ENCODE data around the gene MUC20.
"Not testable (repeated sequence)": the region's sequence is repeated elsewhere in the genome, so short reads cannot be mapped to it uniquely, and the experiment has no call there.

The MUC20 gene, protein sequence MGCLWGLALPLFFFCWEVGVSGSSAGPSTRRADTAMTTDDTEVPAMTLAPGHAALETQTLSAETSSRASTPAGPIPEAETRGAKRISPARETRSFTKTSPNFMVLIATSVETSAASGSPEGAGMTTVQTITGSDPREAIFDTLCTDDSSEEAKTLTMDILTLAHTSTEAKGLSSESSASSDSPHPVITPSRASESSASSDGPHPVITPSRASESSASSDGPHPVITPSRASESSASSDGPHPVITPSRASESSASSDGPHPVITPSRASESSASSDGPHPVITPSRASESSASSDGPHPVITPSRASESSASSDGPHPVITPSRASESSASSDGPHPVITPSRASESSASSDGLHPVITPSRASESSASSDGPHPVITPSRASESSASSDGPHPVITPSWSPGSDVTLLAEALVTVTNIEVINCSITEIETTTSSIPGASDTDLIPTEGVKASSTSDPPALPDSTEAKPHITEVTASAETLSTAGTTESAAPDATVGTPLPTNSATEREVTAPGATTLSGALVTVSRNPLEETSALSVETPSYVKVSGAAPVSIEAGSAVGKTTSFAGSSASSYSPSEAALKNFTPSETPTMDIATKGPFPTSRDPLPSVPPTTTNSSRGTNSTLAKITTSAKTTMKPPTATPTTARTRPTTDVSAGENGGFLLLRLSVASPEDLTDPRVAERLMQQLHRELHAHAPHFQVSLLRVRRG

DNA sequence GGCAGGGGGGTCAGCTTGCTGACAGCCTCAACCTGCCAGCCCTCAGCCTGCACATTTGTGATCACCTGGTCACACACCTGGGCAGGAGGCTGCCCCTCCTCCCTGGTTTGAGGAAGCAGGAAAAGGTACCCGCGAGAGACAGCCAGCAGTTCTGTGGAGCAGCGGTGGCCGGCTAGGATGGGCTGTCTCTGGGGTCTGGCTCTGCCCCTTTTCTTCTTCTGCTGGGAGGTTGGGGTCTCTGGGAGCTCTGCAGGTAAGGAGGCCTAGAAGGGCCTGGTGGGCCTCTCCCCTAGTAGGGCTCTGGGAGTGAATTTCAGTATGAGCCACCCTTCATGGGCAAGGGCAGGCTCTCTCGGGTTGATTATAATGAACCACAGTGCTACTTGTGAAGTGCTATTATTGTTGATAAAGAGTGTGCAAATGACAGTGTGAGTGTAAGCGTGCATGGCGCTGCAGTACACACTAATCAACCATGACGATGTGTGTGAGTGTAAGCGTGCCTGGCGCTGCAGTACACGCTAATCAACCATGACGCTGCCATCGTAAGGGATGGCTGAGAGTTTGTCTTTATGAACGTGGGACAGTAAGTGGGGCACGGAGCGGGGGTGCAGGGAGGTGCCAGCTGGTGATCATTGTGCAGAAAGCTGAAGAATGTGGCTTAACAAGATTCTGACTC, at the start of gene MUC20:
MUC20 (plus strand) TSS at position 148 of the 676 bp plus-strand sequence; CDS start at position 178, 30 bp downstream.
- not testable (repeated sequence) for DNase-seq

DNA sequence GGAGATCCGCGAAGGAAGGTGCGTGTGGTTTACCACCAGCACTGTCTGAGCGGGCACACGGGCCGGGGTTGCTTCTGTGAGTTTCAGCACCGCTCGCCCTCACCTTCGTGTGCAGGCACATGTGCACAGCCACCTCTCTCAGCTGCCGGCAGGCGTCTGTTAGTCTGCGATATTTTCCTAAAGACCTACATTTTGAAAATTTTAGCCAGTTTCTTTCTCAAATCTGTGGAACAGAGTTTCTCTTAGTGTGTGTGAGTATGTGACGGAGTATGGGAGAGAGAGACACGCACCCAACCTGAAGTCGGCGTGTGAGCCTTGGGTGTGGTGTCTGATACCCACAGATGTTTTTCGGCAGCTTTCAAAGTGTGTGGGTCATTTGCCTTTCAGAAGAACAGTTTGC, 49.5 kb upstream of the MUC20 start:
- not testable (repeated sequence) for DNase-seq

DNA sequence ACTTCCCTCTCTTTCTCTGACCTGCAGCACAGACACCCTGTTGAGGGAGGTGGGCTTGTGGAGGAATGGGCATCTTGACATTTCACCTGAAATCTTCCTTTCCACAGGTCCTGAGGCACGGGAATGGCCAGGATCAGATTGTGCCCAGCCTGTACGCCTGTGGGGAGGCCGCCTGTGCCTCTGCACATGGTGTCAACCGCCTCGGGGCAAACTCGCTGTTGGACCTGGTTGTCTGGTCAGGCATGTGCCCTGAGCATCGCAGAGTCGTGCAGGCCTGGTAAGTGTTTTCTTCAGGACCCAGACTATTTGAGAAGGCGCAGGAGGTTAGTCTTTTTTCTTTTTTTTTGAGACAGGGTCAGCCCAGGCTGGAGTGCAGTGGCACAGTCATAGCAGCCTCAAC, 47.1 kb upstream of the MUC20 start:
- DNase-seq = not testable (repeated sequence)

DNA sequence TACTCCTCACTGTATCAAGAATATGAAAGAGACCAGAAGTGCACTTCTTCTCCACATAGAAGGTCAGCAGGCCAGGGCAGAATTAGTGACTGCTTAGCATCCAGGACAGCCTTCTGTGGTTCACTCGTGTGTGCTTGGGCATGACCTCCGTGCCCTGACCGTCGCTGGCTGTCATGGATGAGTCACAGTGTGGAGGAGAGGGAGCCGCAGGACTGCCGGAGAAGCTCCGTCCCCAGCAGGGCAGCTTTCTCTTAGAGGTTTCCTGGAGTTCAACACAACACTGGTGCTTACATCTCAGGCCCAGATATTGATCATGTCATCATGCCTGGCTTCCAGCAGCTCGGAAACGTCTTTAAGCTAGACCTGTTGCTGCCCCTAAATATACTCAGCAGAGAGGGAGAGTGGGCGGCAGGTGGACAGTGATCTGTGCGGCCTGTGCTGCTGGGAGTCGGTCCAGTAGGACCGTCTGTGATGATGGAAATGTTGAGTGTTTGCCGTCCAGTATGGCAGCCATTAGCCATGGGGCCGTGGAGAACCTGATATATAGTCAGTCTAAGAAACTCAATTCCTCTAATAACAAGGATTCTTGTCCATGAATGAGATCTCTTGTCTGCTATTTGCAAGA, 42.3 kb upstream of the MUC20 start:
- DNase-seq = not testable (repeated sequence)

DNA sequence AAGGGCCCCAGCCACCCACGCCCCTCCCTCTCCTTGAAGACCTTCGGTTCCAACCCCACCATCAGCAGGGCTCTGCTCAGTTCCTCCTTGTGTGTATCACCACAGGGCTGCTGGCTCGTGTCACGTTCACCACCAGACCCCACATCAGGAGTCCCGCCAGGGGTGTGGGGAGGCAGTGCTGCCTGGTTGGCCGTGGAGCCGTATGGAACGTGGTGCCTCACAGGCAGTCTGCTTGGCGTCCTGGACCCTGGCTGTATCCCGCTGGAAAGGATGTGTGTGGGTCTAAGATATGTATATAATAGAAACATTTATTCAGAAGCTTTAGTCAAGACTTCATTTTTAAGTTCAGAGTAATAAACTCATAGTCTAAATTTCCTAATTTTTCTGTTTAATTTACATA, 40.1 kb upstream of the MUC20 start:
- DNase-seq = not testable (repeated sequence)

DNA sequence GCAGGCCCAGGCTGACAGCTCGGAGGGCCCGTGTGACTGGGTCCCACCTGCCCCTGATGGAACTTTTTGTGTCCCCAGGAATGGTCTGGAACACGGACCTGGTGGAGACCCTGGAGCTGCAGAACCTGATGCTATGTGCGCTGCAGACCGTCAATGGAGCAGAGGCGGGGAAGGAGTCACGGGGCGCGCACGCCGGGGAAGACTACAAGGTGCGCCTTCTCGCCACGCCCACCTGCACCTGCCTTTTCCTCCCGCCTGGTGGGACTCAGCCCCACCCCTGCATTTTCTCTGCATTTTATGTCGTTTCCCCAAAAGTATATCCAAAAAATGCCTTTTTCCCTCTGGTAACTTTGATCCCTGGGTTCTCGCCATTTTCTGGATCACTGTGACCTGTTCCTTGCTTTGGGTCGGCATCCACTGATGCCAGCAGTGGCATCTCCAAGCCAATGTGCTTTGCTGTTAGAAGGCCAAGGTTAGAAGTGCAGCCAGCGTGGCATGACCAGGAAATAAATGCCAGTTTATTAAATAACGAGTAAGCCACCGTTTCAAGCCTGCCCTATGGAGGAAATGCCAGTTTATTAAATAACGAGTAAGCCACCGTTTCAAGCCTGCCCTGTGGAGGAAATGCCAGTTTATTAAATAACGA, 39.2 kb upstream of the MUC20 start:
- DNase-seq = not testable (repeated sequence)

DNA sequence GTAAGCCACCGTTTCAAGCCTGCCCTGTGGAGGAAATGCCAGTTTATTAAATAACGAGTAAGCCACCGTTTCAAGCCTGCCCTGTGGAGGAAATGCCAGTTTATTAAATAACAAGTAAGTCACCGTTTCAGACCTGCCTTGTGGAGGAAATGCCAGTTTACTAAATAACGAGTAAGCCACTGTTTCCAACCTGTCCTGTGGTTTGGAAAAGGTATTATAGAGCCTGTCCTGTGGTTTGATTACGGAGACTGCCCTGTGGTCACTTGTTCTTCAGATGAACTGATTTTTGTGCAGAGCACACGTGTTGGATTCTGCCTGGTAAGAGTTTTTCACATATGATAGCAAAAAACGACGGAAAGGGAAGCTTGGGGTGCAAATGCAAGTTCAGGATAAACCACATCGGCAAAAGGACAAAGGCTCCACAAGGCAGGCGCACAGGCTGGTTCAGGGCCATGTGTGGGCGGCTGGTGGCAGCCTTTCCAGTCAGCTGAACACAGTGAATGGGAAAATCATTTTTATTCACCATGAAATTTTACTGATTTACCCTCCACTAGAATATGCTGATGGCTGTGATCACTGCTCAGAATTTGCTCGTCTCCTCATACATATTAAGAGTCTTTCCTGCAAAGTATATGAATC, 38.6 kb upstream of the MUC20 start:
- DNase-seq = not testable (repeated sequence)

DNA sequence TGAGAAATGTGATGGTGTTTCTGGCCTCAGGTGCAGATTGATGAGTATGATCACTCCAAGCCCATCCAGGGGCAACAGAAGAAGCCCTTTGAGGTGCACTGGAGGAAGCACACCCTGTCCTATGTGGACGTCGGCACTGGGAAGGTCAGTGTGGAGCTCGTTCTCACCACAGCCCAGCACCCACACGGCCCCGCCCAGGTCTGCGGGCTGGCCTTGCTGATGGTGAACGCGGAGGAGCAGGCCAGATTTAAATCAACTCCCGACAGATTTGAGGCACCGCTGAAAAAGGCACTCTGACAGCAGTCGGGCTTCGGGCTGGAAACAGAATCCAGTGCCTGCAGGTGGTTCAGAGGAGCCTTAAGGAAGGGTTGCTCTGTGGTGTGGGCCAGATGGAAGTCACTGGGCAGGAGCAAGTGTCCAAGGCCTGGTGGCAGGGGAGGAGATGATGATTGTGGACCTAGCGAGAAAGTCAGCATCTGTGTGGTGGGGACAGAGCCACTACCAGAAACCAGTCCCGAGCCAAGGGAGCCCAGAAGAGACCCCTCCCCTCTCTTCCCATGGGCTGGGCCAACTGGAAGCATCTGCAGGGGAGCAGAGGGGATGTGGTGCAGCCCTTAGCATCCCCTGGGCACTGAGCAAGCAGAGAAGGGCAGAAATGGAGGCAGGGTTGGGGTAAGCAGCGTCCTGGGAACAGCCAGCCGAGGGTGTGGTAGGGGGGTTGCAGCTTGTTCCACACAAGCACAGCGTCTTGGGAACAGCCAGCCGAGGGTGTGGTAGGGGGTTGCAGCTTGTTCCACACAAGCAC, 36.9 kb upstream of the MUC20 start:
- not testable (repeated sequence) for DNase-seq

DNA sequence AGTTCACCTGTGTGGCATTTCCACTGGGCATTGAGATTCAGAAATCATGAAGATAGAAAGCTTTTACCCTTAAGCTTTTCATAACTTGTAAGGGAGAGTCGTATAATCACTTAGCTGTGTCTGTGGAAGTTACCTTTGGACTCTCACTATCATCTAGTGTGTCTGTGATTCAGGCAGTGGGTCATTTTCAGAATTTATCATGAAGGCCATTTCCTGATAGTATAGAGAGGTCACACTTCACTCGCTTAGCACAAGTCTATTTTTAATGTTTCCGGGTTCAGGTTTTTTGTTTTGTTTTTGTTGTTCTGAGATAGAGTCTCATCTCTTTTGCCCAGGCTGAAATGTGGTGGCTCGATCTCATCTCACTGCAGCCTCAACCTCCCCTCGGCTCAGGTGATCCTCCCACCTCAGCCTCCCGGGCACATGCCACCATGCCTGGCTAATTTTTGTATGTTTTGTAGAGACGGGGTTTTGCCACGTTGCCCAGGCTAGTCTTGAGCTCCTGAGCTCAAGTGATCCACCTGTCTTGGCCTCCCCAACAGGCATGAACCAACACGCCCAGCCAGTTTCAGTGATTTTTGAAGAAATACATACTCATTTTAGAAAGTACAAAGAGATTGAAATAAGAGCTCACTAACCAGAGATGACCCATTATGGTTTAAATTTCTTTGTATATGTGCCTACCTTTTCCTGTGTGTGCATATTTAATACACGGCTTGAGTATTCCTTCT, 36.1 kb upstream of the MUC20 start:
- DNase-seq = not testable (repeated sequence)

DNA sequence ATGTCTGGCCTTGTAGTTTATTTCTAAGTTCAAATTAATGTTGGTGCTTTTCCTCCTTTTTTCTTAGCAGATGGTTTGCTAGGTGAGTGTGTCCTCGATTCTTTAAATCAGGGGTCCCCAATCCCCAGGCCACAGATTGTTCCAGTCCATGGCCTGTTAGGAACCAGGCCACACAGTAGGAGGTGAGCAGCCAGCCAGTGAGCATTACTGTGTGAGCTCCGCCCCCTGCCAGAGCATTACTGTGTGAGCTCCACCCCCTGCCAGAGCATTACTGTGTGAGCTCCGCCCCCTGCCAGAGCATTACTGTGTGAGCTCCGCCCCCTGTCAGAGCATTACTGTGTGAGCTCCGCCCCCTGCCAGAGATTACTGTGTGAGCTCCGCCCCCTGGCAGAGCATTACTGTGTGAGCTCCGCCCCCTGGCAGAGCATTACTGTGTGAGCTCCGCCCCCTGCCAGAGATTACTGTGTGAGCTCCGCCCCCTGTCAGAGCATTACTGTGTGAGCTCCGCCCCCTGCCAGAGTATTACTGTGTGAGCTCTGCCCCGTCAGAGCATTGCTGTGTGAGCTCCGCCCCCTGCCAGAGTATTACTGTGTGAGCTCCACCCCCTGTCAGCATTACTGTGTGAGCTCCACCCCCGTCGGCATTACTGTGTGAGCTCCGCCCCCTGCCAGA, 34.1 kb upstream of the MUC20 start:
- not testable (repeated sequence) for DNase-seq

DNA sequence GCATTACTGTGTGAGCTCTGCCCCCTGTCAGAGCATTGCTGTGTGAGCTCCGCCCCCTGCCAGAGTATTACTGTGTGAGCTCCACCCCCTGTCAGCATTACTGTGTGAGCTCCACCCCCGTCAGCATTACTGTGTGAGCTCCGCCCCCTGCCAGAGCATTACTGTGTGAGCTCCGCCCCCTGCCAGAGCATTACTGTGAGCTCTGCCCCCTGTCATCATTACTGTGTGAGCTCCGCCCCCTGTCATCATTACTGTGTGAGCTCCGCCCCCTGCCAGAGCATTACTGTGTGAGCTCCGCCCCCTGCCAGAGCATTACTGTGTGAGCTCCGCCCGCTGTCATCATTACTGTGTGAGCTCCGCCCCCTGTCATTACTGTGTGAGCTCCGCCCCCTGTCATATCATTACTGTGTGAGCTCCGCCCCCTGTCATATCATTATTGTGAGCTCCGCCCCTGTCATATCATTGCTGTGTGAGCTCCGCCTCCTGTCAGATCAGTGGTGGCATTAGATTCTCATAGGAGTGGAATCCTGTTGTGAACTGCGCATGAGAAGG, 33.5 kb upstream of the MUC20 start:
- DNase-seq = not testable (repeated sequence)

DNA sequence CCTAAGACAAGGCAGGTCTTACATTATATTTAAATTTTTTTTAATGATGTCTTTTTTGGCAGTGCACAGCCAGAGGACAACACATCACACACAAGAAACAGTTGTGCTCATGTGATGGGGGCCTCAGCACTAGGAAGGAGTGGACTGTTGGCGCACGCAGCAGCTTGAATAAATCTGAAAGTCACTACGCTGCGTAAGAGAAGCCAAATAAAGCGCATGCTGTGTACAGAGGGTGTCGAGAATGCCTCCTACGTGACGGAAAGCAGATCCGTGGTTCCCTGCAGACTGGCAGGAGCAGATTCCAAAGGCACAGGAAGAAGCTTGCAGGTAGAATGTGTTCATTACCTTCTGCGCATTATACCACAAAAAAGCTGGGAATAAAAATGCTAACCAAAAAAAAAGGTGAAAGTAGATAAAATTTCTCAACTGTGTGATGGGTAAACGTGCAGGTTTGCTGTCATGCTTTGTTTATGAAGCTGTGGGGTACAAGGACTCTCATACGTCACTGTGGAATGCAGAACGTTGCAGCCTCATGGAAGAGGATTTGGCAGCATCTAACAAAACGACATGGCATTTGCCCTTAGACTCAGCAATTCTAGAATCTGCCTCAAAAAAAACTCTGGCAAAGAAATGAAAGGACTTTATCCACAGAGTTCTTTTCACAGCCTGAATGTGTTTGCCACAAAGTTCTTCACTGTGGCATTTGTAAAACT, 32.2 kb upstream of the MUC20 start:
- not testable (repeated sequence) for DNase-seq

DNA sequence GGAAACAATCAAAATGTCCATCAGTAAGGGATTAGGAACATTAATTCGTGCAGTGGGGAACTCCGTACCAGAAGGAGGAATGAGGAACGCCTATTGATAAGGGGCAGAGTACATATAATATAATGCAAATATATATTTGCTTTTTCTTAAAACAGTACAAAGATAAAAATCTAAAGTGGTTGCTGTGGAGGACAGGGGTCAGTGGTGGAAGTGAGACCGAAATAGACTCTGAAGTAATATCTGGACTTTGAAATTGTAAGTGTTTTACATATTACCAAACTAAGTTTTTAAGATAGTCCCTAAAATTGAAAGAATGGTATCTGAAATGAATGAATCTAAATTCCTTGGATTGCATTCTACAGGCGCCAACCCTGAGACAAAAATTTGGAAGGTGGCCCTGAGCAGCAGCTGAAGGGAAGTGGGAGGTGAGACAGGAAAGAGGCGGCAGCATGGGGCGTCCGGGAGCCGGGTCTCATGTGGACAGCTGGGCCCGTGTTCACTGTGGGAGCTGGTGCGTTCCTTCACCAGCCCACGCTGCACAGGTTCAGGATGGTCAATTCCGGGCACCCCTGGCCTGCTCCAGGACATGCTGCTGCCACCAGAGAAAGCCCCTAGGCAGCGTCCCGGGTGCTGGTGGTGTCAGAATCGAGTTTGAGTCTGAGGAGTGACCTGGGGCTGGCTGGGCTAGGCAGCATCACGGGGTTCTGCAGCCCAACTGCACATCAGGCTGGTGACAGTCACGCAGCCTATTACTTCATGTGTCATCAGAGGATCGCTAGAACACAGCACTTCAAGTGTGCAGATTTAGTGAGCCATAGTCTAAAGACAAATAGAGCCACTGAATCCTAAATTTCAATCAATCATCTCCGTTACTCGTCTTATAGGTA, 31.4 kb upstream of the MUC20 start:
- DNase-seq = not testable (repeated sequence)

DNA sequence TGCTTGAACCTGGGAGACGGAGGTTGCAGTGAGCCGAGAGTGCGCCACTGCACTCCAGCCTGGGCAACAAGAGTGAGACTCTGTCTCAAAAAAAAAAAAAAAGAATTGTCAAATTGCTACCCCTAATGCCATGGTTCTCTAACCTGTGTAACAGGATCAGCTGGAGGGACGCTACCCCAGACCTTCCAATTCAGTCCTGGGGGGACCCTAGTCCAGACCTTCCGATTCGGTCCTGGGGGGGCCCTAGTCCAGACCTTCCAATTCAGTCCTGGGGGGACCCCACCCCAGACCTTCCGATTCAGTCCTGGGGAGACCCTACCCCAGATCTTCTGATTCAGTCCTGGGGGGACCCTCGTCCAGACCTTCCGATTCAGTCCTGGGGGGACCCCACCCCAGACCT, 29.8 kb upstream of the MUC20 start:
- no peak for DNase-seq

DNA sequence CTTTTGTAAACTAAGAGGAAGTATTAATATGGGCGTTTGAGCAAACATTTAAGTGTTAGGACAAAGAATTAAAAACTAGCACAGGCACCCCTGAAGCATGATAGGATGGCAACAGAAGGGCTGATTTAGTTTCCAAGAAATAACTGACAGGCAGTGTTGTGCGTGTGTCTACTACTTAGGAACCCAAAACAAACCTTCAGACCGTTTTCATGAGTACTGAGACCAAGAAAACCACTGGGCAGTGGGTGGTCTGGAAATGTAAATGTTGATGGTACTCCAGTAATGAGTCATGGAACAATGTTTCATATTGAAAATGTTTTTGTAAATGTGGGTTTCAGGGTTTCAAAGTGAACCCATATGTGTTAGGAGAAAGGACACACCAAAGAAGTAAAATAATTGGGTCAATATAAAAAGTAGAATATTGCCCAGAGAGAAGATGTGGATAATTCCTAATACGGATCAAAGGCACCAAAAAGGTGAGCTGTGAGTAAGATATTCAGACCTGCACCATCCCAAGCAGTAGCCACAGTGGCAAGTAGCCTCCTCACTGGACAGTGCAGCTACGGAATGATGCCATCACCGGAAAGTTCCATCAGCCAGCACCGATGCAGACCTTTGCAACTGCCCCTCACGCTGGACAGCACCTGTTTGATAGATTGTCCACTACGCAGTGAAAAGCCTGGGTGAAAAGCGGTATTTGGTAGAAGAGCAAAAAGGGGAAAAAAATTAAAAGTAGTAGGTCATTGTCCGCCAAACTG, 29.0 kb upstream of the MUC20 start:
- DNase-seq = not testable (repeated sequence)

DNA sequence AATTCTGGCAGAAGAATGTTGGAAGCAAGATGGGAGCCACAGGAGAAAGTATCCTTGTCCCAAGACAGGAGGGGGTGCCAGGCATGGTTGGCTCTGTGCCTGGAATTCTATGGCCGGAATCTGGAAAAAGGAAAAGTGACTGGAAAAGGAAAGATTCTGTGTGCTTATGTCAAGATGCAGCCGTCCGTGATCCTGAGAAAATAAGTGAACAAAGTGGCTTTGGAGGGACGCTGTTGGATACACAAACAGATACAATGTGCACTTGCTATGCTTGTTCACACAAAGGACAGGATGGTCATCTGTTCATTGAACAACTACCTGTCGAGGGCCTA, 28.5 kb upstream of the MUC20 start:
- no peak for DNase-seq

DNA sequence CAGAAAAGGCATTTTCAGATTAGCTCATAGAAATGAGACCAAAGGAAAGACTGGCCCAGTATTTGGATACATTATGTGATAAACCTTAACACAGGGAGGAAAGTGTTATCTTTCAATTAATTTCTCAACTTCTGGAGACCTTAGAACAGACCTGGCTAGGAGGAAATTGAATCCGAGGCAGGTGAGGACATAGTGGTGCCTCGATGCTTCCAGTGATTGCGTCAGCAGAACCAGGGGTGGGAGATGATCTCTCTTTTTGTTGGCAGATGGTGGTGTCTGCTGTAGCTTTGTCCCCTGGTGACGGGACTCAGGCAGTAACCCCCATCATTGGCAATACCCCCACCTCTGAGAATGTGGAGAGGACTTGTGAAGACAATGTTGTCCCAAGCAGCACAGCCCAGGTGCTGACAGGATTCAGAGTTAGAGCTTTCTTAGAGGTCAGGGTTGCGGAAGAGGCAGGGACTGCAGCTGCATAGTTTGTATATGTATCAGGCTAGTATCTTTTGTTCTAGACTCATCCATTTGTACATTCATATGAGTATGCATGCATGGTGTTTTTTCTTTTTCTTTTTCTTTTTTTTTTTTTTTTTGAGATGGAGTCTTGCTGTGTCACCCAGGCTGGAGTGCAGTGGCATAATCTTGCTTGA, 27.9 kb upstream of the MUC20 start:
- no peak for DNase-seq
